GM12872 (cell line): ENCODE data around the gene LINC00632.

Source experiments
- CTCF ChIP-seq: IDR thresholded peaks from 3 replicates; pipeline ENCODE4 v1.5.1; 2011; ENCODE audit warnings: low read depth, mild to moderate bottlenecking, low read length, moderate library complexity; ENCODE audit not compliant: insufficient read depth

The LINC00632 gene

GRCh38 chrX:140724736-140725135, 15.2 kb downstream of the LINC00632 start:
- no peak for TF ChIP-seq CTCF

GRCh38 chrX:140725500-140725899, 15.9 kb downstream of the LINC00632 start:
- no peak for TF ChIP-seq CTCF

- TF ChIP-seq CTCF = peak; percentile 68
Observed at GRCh38 chrX:140733766-140734342, 24.3 kb downstream of the LINC00632 start.

GRCh38 chrX:140744085-140744484, 34.5 kb downstream of the LINC00632 start:
- TF ChIP-seq CTCF = no peak

GRCh38 chrX:140756941-140757340, 47.4 kb downstream of the LINC00632 start:
- no peak for TF ChIP-seq CTCF

- peak; percentile 61 for TF ChIP-seq CTCF
Observed at GRCh38 chrX:140762061-140762460, 52.5 kb downstream of the LINC00632 start.

GRCh38 chrX:140764401-140764919, 54.9 kb downstream of the LINC00632 start:
- TF ChIP-seq CTCF = no peak
